IPS-15b (cell line): ENCODE results near the gene SPATA19.

Experiments
- H3K27me3 ChIP-seq: one replicate; pipeline ENCODE4 v1.6.1; 2013; ENCODE audit warnings: low read length; ENCODE audit not compliant: control insufficient read depth, insufficient read depth
- H3K36me3 ChIP-seq: one replicate; pipeline ENCODE4 v1.6.1; 2013; ENCODE audit warnings: low read length; ENCODE audit not compliant: control insufficient read depth, insufficient read depth
- H3K4me1 ChIP-seq: one replicate; pipeline ENCODE4 v1.6.1; 2013; ENCODE audit warnings: mild to moderate bottlenecking, low read length; ENCODE audit not compliant: control insufficient read depth, insufficient read depth
- H3K4me3 ChIP-seq: one replicate; pipeline ENCODE4 v1.5.1; 2013; ENCODE audit warnings: low read depth, low read length
- H3K9ac ChIP-seq: one replicate; pipeline ENCODE4 v1.6.1; 2013; ENCODE audit warnings: low read depth, mild to moderate bottlenecking, low read length
- H3K9me3 ChIP-seq: one replicate; pipeline ENCODE4 v1.6.1; 2013; ENCODE audit warnings: mild to moderate bottlenecking, low read length; ENCODE audit not compliant: control insufficient read depth, insufficient read depth

Gene SPATA19

DNA sequence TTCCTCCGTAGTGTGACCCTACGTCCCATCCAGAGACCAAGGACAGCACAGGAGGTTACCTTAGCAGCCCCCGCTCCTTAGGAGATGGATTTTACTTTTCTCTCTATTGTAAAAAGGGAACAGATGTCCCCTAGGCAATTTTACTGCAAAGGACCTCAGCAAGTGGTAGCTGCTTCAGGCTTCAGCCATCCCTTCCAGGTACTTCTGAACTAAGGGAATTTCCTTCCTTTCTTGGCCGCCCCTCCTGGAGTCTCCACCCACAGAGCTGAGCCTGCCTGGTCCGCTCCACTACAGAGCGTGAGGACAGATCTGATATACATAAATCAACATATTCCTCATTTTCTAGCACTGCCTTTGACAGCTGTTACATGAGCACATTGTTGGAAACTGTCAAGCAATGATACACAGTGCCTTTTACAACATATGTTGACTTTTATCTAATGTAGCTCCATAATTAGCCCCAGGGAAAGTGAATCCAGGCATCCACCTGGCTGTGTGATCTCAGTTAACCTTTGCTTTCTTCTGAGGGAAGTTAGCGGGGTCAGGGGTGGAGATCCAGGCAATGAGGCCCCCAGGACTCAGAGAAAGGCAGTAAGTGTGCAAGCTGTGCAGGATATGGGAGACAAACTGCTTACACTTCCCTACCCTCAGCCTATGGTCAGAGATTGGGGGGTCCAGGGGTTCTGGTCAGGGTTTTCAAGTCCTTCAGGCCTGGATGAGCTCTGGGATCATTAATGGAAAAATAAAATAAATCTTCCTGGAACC is 51.9 kb downstream of the SPATA19 start:
- Histone ChIP-seq H3K27me3 (peaks cover 2% of the 10 kb centered on the region), H3K4me1 (no peaks in the 10 kb centered on the region), H3K9ac (no peak overlapping the region), H3K9me3 (no peaks in the 10 kb centered on the region), H3K36me3 (no peaks in the 10 kb centered on the region), H3K4me3 (no peak overlapping the region)

DNA sequence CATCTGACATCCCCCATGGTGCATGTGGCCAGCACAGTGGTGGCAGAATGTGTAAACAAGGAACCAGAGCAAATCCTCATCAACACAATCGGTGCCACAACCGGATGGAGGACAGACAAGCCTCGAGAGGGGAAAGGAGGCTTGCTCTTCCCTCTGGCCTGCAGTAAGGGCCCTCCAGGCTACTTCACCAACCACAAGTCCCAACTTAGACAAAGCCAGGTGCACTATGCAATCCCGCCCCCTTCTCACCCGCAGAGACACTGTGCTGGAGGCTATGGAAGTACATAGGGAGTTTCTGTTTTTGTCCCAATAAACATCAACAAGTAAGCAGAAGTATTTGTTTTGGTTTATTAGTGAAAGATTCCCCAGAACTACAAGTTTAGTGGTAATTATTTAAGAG is 54.3 kb downstream of the SPATA19 start:
- Histone ChIP-seq H3K4me3 (no peak overlapping the region), H3K9ac (no peak overlapping the region), H3K9me3 (no peaks in the 10 kb centered on the region)

More for the DNA sequence above, 54.3 kb downstream of the SPATA19 start:
- H3K27me3 ChIP-seq: peaks cover 19% of the 10 kb centered on the region
- H3K4me1 ChIP-seq: peaks cover 3% of the 10 kb centered on the region
- H3K36me3 ChIP-seq: no peaks in the 10 kb centered on the region
